K562 (cell line): Measurements from ENCODE around the gene PEX10. TPM values are rescaled to one million over a fixed set of nuclear protein-coding genes. Genes with fewer than 3 reads are reported as not detected.

Experiments used
- ATAC-seq: fragments of 200-7000 bp; cut with Tn5 transposase; 3 replicates; pipeline ENCODE4 v1.9.1; 2020; ENCODE audit warnings: moderate library complexity
- BruUV-seq: library from RNA; stranded (reverse); fragments of 400-500 nt; replicated peaks from 2 replicates; lab custom pipeline; 2021; lab: Mats Ljungman, UMichigan
- CTCF ChIA-PET: fragments of 300-600 bp; formaldehyde crosslinking; extraction: SDS; loops from one replicate; lab custom pipeline; 2021; ENCODE audit warnings: low intra/inter-chr PET ratio; lab: Yijun Ruan, JAX
- POLR2A ChIA-PET: fragments of 300-600, 350-650 bp; sonication (Branson Sonifier 250); formaldehyde crosslinking; extraction: SDS; loops from one replicate; lab custom pipeline; 2021; ENCODE audit warnings: antibody characterized with exemption, inconsistent platforms; lab: Yijun Ruan, JAX
- DNase-seq, 4 experiments: peaks; one replicate each; pipeline versions ENCODE4 v3.0.0 to v3.0.0-alpha.2; 2011 to 2018; ENCODE audit warnings: low spot score in 3 of 4, mixed read lengths in 3 of 4; ENCODE audit errors: extremely low read depth in 1 of 4
- FAIRE-seq: peaks from 2 replicates; lab custom pipeline; 2011; peaks lifted over from hg19 to GRCh38; lab: Jason Lieb, UNC
- H2AFZ ChIP-seq: 2 replicates; pipeline ENCODE4 v1.6.0; 2011; ENCODE audit warnings: low read depth, low read length, control low read depth, inconsistent platforms
- H3K27ac ChIP-seq: fragments of 200-600 bp; 3 replicates; pipeline ENCODE4 v1.8.0; 2011; ENCODE audit warnings: low read depth, mild to moderate bottlenecking, control low read depth, inconsistent platforms, low read length, moderate library complexity, mixed read lengths; ENCODE audit errors: extremely low read depth
- H3K27me3 ChIP-seq, 2 experiments: fragments of 300-600 bp in 1 of 2; 2 replicates in 1 of 2; 3 replicates in 1 of 2; pipeline versions ENCODE4 v1.6.0 to v1.8.0; 2011; ENCODE audit warnings: inconsistent platforms in 2 of 2, low read length in 2 of 2, mild to moderate bottlenecking in 1 of 2, mixed read lengths in 1 of 2, moderate library complexity in 1 of 2; ENCODE audit not compliant: control insufficient read depth in 2 of 2, insufficient read depth in 2 of 2
- H3K36me3 ChIP-seq: fragments of 300-600 bp; 3 replicates; pipeline ENCODE4 v1.8.0; 2011; ENCODE audit warnings: mild to moderate bottlenecking, low read length, inconsistent platforms; ENCODE audit not compliant: control insufficient read depth, insufficient read depth
- H3K4me1 ChIP-seq, 2 experiments: fragments of 200-600 bp in 1 of 2; replicated peaks in 1 of 2; 2 replicates in 1 of 2; 3 replicates in 1 of 2; pipeline versions ENCODE4 v1.5.1 to v1.8.0; 2011; ENCODE audit warnings: inconsistent platforms in 2 of 2, low read length in 2 of 2, mild to moderate bottlenecking in 1 of 2, mixed read lengths in 1 of 2, moderate library complexity in 1 of 2; ENCODE audit not compliant: control insufficient read depth in 2 of 2, insufficient read depth in 2 of 2
- H3K4me2 ChIP-seq: 2 replicates; pipeline ENCODE4 v1.6.1; 2011; ENCODE audit warnings: low read length, control low read depth, inconsistent platforms, mixed read lengths; ENCODE audit not compliant: insufficient read depth
- H3K4me3 ChIP-seq: fragments of 200-600 bp; sonication (generic), shearing (Covaris generic); 2 replicates; pipeline ENCODE4 v1.5.1; 2016; ENCODE audit warnings: control low read depth, inconsistent platforms
- H3K79me2 ChIP-seq: fragments of 200-600 bp; 3 replicates; pipeline ENCODE4 v1.8.0; 2011; ENCODE audit warnings: low read length, inconsistent platforms; ENCODE audit not compliant: control insufficient read depth, insufficient read depth
- H3K9ac ChIP-seq, 2 experiments: 2 replicates each; pipeline versions ENCODE4 v1.6.0 to v1.6.1; 2011; ENCODE audit warnings: low read depth in 2 of 2, low read length in 2 of 2, control low read depth in 1 of 2, inconsistent platforms in 1 of 2, mild to moderate bottlenecking in 1 of 2, mixed read lengths in 1 of 2; ENCODE audit not compliant: insufficient read depth in 1 of 2
- H3K9me1 ChIP-seq: one replicate; pipeline ENCODE4 v1.6.0; 2011; ENCODE audit warnings: inconsistent platforms, mild to moderate bottlenecking, low read length, moderate library complexity; ENCODE audit not compliant: control insufficient read depth, insufficient read depth
- H3K9me3 ChIP-seq: replicated peaks from 2 replicates; pipeline ENCODE4 v1.5.1; 2011; ENCODE audit warnings: low read depth, low read length, inconsistent platforms; ENCODE audit not compliant: control insufficient read depth, insufficient read depth
- H4K20me1 ChIP-seq: replicated peaks from 2 replicates; pipeline ENCODE4 v1.6.1; 2011; ENCODE audit warnings: low read length, inconsistent platforms, mixed read lengths; ENCODE audit not compliant: control insufficient read depth, insufficient read depth
- DACH1 ChIP-seq: fragments of 450-650 bp; IDR thresholded peaks from 2 replicates; pipeline ENCODE4 v1.6.1; 2018; ENCODE audit not compliant: partially characterized antibody
- UBTF ChIP-seq, 2 experiments: IDR thresholded peaks; 2 replicates each; pipeline ENCODE4 v1.6.1; 2012; ENCODE audit warnings: improper control_type of control experiment in 2 of 2, low read depth in 2 of 2, low read length in 2 of 2, borderline replicate concordance in 1 of 2
- WGBS: fragments of 100-300 bp; shearing (Covaris generic); methylation state at CpG from one replicate; pipeline ENCODE4 v1.1.6; 2016; ENCODE audit warnings: low coverage, mixed read lengths; ENCODE audit not compliant: insufficient coverage; ENCODE audit errors: missing lambda C conversion rate; 5-methylcytosine and 5-hydroxymethylcytosine counted together
- in situ Hi-C: fragments of 300-500 bp; cut with MboI; formaldehyde crosslinking; loops from 4 replicates; pipeline ENCODE4 v1.15.0; 2018; ENCODE audit warnings: inconsistent platforms, mixed read lengths
- intact Hi-C: fragments of 100-400 bp; cut with micrococcal nuclease; formaldehyde crosslinking; loops from 2 replicates; pipeline ENCODE4 v1.14.2; 2022
- polyA plus RNA-seq, 8 experiments: library from polyadenylated mRNA; depleted of rRNA in 4 of 8; stranded (reverse) in 5 of 8; unstranded in 3 of 8; fragments of >200 nt; fragmentation: Nextera tagmentation in 2 of 8; fragmentation: Illumina TruSeq in 1 of 8; extraction: Ambion mirVana in 2 of 8; extraction: Trizol in 1 of 8; gene quantifications; 2 replicates each; pipeline versions ENCODE4 v1.2.1 to v1.2.3, GENCODE V29; 2011 to 2014; ENCODE audit warnings: inconsistent platforms in 1 of 8, missing spikeins in 1 of 8
- total RNA-seq, 7 experiments: library from RNA; depleted of rRNA in 6 of 7; stranded (reverse); fragments of >200 nt in 6 of 7; fragmentation: Illumina TruSeq in 2 of 7; extraction: Trizol in 2 of 7; gene quantifications; 2 replicates each; pipeline versions ENCODE4 v1.2.1 to v1.2.3, GENCODE V29; 2011 to 2021; ENCODE audit warnings: low replicate concordance in 1 of 7

The PEX10 gene
- total and polyA plus RNA-seq, 9 of the 15 experiments (the other 6 are each of a cell fraction or from before 2014, with no cell fraction given), result 0.03 to 26.2 (median 8.7) TPM

GRCh38 chr1:2435091-2435490, 22.7 kb upstream of the PEX10 start:
- intact Hi-C loops (no loop called here), in situ Hi-C loops (no loop called here)
- DNase-seq (no peak), ATAC-seq (no peak), FAIRE-seq (no peak)
- Histone ChIP-seq H3K4me3 (no peak overlapping the region), H3K9me1 (no peaks in the 10 kb centered on the region), H3K4me1 (peaks cover 0 to 34% of the 10 kb centered on the region in 2 experiments; a peak in 2 of 5 replicates), H4K20me1 (no peaks in the 10 kb centered on the region), H3K27ac (no peak overlapping the region), H3K9me3 (0 out of 2 replicates have a peak, but pooled peaks cover under 1% of the 10 kb centered on the region), H2AFZ (no peak overlapping the region), H3K36me3 (no peaks in the 10 kb centered on the region), H3K79me2 (no peaks in the 10 kb centered on the region), H3K27me3 (peaks cover 20 to 68% of the 10 kb centered on the region in 2 experiments), H3K9ac (no peak overlapping the region; a peak in 1 of 4 replicates), H3K4me2 (no peak overlapping the region)
- ChIA-PET CTCF (no interaction called here), POLR2A (no interaction called here)
- 3% methylated on average over 9 of the region's 9 CpGs for WGBS
- no TSS peak for BruUV-seq
- TF ChIP-seq DACH1 (no peak), UBTF (IDR thresholded peaks at IDR 0.05; ENCODE audit: borderline replicate concordance in 1 of 2, low read depth in 2 of 2, low read length in 2 of 2) (0 out of 4 replicates have a peak, but pooled peaks of 1 of the 2 experiments have one; percentile 50)
